GM18519 (cell line): ENCODE results near the gene PRKG1.

ENCODE experiments used
- ATAC-seq: cut with Tn5 transposase; IDR thresholded peaks from one replicate; pipeline ENCODE4 v1.9.1; 2021; ENCODE audit warnings: mild to moderate bottlenecking, moderate library complexity; ENCODE audit not compliant: unreplicated experiment, low FRiP score

The PRKG1 gene

DNA sequence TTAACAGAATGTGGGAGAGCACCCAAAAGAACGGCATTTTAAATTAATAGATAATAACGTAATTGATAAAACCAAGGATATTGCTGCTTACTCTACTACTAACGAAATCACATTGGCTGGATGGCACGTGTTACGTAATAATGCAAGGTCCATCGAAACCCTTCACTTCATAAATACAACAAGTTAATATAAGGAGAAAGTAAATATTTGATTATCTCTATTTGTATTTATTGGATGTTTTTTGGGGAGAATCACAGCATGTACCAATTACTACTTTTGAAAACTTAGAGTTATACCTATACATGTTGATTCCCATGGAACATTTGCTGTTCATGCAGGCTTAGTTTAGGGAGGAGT lies 1.6 kb downstream of the PRKG1 start:
- ATAC-seq: no peak

DNA sequence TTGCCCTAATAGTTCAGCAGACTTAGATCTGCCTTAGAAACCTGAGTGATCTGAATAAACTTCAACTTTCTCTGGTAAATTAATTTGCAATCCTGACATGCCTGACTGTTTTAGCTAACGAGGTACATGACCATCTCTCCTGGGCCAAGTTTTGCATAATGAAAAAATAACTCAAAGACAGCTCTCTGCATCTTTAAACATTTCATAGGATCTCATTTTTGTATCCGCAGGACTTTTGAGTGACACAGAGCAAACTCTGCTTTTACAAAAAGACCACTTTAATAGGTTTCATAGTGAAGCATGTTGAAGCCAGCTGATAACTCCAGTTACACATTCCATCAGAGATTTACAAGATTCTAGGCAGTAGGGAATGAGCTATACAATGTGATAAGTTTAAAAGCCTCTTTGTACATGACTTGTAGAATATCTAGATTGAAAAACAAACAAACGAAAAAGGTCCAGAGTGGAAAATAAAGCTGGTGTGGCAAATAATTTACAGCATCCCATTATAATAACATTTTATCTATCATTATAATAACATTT lies 2.1 kb downstream of the PRKG1 start:
- no peak for ATAC-seq

DNA sequence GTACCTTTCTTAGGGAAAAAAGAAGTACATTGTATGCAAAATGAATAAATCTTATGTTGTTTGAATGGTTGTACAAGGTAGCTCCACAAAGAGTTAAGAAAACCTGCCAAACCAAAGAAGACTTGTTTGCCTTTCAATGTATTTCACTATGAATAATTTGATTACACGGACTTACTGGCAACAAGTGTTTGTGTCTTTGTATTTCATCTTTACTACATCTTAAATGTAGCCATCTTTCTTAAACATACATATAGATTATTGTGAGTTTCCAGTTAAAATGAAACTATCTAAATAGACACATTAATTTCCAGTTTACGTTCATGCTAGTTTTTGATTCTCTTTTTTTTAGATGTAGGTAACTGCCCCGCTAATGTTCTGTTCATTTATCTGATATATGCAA lies 2.8 kb downstream of the PRKG1 start:
- ATAC-seq: no peak

DNA sequence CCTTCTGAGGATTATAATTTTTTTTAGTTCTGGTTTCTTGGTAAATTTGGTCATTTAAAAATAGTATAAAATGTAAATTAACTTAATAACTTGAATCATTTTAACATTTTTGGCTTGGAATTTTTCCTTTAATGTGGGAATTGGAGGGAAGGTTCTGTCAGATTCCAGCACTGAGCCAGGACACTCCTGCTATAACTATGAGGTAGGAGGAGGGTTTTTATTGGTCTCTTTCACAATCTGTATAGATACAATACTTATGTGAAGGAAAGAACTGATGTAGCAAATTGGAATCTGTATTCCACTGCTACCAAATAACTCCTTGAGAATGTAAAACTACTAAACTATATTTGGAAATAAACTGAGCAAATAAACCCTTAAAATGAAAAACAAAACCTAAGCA lies 3.2 kb downstream of the PRKG1 start:
- no peak for ATAC-seq

DNA sequence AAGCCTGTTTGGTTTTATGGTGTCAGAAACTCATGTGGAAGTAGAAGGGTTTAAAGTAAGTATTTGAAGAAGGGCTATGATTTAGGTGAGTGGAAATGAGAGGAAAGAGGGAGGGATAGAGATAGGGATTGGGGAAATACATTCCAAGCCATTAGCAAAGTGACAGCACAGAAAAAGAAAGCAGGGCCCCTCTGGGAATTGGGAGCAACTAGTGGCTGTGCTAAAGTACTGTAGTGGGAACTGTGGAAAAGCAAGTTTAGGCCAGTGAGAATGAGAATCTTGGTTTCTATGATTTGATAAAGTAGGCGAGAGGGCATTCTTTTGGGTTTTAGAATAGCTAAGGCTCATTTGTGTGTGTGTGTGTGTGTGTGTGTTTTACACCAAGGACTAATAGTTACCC lies 5.0 kb downstream of the PRKG1 start:
- no peak for ATAC-seq

DNA sequence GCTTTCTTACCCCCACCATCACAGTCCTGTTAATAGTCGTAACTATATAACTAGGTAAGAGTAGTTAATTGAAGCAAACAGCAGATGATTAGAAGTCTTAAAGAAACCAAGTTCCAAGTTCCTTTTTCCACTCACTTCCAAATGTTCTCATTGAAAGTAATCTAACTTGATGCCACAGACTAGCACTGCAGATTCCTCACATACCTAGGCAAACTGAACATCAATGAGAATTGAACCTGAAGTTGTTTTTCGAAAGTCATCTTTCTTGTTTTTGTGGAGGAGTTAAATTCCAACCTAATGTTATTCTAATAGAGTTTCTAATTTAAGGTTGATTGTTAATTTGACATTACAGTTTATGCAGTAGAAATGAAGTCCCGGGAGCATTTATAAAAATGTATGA lies 5.5 kb downstream of the PRKG1 start:
- ATAC-seq: no peak

DNA sequence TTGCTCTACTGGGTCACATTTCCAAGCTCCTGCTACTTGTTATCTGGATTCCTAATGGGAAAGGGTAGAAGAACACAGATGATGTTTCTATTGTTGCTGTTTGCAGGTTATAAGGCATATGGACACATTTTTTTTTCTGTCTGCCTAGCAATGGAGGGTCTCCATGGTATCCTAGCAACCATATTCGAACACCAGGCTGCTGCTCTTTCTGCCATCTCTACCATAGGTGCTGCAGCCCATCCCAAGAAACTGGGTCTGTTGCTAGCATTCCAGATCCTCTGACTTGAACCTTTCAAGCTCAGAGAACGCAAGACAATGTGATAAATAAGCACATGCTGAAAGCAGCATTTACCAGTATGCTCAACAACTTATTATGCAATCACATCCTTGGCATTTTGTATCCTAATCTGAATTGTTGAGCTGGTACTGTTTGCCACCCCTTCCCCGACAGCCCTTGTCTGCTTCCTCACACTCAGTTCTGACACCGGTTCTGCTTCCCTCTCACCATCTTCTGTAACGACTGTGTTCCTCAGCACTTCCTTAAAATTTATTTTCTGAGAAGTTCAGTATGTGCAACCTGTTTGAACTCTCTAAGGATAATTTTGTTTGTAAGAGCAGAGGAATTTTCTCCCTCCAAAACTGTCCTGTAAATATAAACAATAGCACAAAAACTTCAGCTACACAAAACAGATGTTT lies 6.2 kb downstream of the PRKG1 start:
- ATAC-seq: no peak

DNA sequence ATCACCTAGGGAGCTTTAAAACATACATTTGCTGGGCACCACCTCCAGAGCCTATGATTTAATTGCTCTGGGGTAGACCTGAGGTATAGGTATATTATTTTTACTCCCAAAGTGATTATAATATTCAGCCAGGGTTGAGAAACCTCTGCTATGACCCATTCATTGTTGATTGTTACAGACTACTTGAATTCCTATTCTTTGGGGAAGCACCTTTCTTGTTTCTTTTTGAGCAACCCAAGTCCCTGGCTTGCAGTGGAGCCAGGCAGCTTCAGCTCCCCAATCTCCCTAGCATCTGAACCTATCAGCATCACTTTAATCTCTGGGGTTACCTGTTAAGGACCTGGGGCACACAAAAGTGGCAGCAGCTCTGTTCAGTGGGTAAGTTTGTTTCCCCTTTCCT lies 8.6 kb downstream of the PRKG1 start:
- ATAC-seq: no peak

DNA sequence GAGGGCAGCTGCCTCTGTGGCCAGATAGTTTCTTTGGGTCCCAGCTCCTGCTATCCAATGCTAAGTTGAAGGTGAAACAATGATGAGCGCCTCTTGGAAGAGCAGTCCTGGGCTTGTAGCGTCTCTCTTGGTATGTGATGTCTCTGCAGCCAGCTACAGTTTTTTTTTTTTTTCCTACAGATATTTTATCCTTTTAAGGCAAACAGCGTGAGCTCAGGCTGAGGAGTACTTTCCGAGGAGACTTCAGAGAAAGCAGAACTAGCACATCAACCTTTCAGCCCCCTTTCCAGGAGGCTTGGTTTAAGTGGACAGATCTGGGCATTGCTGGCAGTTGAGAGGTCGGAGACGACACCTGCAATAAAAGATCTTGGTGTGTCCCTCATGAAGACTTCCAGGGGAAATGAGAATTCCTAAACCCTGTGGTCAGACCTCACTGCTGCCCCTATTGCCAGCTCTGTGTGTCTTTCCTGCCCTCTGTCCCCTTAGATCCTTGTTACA lies 9.1 kb downstream of the PRKG1 start:
- no peak for ATAC-seq

DNA sequence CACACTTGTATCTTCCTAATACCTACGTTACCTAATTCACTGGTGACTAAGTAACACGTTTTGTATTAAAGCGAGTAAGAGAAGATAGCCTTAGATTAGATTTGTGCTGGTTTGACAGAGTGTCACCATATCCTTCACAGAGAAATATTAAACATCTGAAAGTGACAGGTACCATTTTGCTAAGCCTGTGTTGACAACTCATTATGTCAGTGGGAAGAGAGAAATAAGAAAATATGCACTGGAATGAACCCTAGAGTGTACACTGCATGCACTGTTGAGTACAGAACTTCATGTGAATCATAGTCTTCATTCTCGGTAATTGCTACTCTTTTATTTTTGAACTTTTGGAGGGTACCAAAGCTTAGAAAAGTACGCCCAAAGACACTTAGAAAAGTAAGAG lies 10.9 kb downstream of the PRKG1 start:
- no peak for ATAC-seq

DNA sequence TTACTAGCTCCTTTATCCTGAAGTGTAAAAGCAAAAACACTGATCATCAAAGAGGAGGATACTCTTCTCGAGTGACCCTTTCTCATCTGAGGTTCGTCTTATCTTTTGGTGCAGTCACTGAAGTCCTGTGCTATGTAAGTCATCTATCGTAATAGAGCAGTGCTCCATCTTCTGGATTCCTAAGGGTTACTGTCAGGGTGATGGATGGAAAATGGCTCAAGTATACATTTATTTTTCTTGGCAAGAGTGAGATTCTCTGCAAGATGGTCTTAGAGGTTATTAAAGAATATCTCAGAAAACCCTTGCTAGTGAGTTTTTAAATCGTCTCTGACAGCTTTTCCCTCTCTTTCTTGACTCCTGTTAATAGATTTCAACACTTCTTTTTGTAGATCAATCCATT lies 12.4 kb downstream of the PRKG1 start:
- ATAC-seq: no peak

DNA sequence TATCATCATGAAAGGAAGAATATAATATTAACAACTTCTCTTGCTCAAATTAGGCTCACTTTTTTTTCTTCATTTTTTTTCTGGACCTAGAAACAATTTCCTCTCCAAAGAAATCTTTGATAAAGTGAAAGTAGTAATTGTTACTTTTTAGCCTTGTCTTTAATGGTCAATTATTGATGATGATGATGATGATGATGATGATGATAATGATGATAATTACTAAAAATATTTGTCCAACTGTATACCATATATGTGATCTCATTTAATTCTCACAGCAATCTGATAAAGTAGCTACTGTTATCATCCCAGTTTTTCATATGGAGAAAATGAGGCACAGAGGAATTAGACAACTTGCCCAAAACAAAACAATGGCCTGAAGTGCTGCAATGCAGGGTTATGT lies 12.8 kb downstream of the PRKG1 start:
- no peak for ATAC-seq

DNA sequence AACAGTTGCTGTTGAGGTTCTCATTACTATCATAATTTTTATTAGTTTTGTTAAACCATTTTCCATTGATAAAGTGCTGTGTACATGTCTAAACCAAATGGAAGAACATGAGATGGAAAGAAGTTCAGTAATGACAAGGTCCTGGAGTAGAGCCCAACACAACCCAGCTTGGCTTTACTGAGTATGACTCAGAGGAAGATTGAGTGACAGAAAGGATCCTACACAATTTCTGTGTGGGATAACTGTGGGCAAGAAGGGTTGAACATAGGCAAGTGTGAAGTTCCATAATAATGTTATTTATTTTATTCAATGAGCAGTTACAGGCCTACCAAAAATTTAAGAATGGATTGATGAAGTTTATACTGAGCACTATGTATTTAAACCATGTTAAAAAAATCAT lies 15.9 kb downstream of the PRKG1 start:
- ATAC-seq: no peak

DNA sequence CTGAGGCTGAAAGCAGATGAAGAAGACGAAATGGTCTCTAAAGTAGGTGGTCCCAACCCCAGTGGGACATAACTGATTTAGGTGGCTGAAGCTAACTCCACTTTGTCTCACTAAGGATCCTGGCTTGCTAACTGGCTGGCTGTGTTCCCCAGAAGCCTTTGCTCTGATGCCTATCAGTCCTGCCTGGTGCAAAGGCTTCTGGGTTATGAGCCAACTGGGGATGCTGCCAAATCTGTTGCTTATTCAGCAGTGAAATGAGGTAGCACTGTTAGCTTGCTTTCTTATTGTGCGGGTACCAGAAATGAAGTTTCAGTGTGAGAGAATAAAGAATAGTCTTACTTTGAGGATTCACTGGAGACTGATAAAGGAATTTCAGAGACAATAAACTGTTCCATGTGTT lies 18.1 kb downstream of the PRKG1 start:
- no peak for ATAC-seq

DNA sequence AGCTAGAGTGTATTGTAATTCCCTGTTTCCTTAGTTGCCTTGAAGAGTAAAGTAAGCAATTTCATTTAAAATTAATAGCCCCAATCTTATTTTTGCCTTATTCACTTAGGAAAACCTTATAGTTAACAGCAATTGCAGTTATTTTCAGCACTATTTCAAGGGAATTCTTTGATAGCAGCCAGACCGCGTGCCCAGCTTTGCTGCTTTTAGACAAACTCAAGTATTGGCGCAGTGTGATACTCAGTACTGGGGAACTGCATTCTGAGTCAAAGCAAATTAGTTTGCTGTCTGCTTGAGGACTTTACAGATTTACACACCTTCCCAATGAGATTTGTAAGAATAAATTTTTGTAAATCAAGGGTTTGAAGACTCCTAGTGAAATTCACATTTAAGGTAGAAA lies 21.2 kb downstream of the PRKG1 start:
- no peak for ATAC-seq

DNA sequence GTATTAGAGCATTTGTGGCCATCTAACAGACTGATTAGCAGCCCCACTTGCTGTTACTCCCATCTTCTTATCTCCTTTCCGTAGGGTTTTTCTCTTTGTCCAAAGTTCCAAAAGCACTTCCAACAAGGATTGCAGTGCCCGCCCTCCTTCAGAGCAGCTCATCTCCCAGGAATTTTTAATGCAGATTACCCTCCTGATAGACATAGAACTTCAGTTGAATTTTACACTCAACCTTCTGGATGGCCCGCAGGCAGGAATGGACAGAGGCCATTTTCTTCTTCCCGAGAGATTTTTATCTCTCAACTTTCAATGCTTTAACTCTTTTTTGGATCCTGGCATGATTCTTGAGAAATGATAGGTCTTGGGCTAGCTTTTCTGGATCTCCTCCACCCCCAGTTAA lies 23.3 kb downstream of the PRKG1 start:
- ATAC-seq: no peak

DNA sequence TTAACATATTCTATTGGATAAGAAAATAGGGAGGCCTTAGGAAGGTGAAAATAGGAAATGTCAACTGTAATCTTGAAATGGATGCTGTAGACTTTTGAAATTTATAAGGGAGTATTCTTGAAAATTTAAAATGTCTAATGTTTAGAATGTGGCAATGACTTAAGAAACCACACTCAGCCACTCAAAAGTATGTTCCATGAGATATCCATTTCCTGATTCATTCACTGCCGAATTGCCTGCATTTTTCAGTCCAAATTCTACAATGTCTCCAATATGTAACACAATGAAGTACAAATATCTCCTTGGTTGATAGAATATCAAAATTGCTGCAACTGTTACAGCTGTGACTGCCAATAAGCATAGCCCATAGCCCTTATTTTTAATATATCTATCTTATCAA lies 25.9 kb downstream of the PRKG1 start:
- no peak for ATAC-seq

DNA sequence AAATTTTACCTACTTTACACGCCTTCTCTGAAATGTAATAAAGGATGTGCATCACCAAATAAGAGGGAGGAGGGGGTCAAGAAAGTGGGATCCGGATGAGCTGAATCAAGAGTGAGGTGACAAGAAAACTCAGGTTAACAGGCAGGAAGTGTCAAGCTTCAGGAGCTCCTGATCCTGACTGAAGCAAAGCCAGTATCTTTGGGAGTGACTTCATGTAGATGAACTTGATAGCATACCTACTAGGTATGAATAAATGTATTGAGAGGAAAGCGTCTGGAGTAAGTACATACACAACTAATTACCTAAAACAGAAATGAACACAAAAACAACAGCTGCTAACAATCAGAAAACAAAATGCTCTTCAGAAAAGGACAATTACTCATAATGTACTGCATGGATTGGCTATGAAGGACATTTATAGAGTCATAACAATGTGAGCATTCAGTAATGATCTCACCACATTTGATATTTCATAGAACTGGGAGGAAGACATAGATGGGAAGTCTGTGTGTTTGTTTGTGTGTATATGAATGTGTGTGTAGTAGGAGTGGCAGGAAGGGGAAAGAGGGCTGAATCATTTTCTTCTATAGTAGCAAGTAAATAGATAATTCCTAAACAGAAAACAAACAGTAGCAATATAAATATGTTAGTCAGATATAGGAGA lies 29.4 kb downstream of the PRKG1 start:
- no peak for ATAC-seq

DNA sequence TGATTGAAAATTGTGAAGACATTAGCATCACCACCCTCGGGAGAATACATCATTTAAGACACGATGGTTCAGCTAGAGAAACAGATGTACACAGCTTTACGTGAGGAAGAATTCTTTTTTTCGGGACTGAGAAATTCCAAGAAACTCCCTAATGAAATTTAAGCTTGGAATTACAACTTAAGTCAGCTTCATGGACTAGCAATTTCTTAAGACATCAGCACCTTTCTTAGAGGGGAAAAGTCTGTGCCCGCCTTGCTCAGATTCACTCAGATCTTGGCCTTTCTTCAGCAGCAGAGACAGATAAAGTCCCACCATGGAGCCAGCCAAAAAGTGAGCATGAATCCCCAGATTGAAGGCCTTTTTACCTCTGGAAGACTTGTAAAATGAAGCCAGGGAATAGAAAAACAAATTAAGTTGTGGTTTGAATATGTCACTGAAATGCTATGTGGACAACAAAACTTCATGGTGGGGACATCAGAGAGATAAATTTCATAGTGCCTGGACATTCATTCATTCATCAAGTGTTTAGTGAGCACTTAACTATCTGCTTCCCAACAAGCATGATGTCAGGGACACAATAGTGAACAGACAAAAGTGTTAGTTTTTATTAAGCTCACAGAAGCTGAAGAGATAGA lies 32.1 kb downstream of the PRKG1 start:
- no peak for ATAC-seq

DNA sequence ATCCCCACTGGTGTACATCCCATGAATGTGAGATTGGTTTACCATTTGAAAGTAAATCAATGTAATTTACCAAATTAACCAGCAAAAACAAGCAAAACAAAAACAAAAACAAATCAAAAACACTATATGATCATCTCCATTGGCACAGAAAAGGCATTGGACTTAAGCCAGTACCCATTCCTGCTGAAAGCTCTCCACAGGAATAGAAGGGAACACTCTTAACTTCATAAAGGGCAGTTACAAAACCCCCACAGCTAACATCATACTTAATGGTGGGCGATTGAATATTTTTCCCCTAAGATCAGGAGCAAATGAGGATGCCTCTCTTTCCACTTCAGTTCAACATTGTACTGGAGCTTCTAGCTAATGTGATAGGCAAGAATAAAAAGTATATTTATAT lies 34.1 kb downstream of the PRKG1 start:
- no peak for ATAC-seq

DNA sequence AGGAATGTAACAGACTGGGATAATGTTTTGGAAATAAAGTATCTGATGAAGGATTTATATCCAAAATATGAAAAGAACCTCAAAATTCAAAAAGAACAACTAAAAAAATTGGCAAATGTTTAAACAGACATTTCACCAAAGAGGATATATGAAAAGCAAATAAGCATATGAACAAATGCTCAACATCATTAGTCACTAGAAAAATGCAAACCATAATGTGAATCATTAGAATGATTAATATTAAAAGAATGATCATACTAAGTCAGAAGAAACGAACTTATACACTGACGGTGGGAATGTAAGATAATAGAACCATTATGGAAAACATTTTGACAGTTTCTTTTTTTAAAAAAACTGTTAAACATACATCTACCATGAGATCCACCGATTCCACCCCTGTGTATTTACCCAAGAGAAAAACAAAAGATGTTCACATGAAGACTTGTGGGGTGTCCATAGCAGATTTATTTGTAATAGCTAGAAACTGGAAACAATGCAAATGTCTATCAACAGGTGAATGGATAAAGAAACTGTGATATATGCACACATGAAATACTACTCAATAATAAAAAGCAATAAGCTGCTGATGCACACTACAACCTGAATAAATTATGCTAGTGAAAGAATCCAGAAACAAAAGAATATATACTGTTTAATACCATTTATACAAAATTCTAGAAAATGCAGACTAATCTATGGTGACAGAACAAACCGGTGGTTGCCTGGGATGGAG lies 35.7 kb downstream of the PRKG1 start:
- no peak for ATAC-seq
